ENCODE results near the gene ST6GALNAC4.

ST6GALNAC4 gene

GRCh38 chr9:127910613-127911205 is 6.1 kb downstream of the ST6GALNAC4 start:
- DNase-seq: no peak

GRCh38 chr9:127909839-127910273 is 7.0 kb downstream of the ST6GALNAC4 start:
- DNase-seq: no peak

- DNase-seq: no peak
Measured at GRCh38 chr9:127908660-127908926, 8.2 kb downstream of the ST6GALNAC4 start.

- DNase-seq: no peak
Measured at GRCh38 chr9:127907867-127908659, 8.8 kb downstream of the ST6GALNAC4 start.

- DNase-seq: peak; percentile 46
Measured at GRCh38 chr9:127905788-127906191, 11.1 kb downstream of the ST6GALNAC4 start.

- DNase-seq: no peak
Measured at GRCh38 chr9:127905004-127905728, 11.7 kb downstream of the ST6GALNAC4 start.

GRCh38 chr9:127904561-127905003 is 12.3 kb downstream of the ST6GALNAC4 start:
- no peak for DNase-seq

GRCh38 chr9:127903557-127904475 is 13.0 kb downstream of the ST6GALNAC4 start:
- no peak for DNase-seq

GRCh38 chr9:127899128-127899943 is 17.5 kb downstream of the ST6GALNAC4 start, which contains the start of gene ST6GALNAC6:
ST6GALNAC6 (minus strand) TSS chr9:127899603; CDS start chr9:127897981, 1,622 bp downstream.
- DNase-seq: peak; percentile 53

GRCh38 chr9:127898433-127899127 is 18.3 kb downstream of the ST6GALNAC4 start:
- no peak for DNase-seq

GRCh38 chr9:127897193-127897692 is 19.6 kb downstream of the ST6GALNAC4 start:
- no peak for DNase-seq

GRCh38 chr9:127896395-127897192 is 20.2 kb downstream of the ST6GALNAC4 start:
- no peak for DNase-seq

GRCh38 chr9:127895811-127896210 is 21.0 kb downstream of the ST6GALNAC4 start:
- DNase-seq: no peak

GRCh38 chr9:127893392-127893791 is 23.4 kb downstream of the ST6GALNAC4 start:
- DNase-seq: no peak

- no peak for DNase-seq
Measured at GRCh38 chr9:127892831-127893230, 24.0 kb downstream of the ST6GALNAC4 start.

GRCh38 chr9:127890053-127890452 is 26.8 kb downstream of the ST6GALNAC4 start:
- DNase-seq: no peak

GRCh38 chr9:127887792-127888191 is 29.0 kb downstream of the ST6GALNAC4 start:
- no peak for DNase-seq

- no peak for DNase-seq
Measured at GRCh38 chr9:127886401-127886972, 30.4 kb downstream of the ST6GALNAC4 start.

- no peak for DNase-seq
Measured at GRCh38 chr9:127885508-127886281, 31.1 kb downstream of the ST6GALNAC4 start.
